Activated naive CD8-positive, alpha-beta T cell treated with anti-CD3 and anti-CD28 coated beads, Interleukin-2, amount 10 ng/mL, durations not matched to agents 7 days and 5 days (primary cell): ENCODE data around the gene PHF12. TPM values are rescaled to one million over a fixed set of nuclear protein-coding genes. Genes with fewer than 3 reads are reported as not detected.
"Not testable (repeated sequence)": the region's sequence is repeated elsewhere in the genome, so short reads cannot be mapped to it uniquely, and the experiment has no call there.

Source experiments
- ATAC-seq: fragments of 150-1000 bp; cut with Tn5 transposase; one replicate; pipeline ENCODE4 v1.10.0; 2021; ENCODE audit warnings: low read depth, moderate library complexity
- POLR2A ChIA-PET: fragments of 350-600 bp; sonication (Branson Sonifier 250); formaldehyde crosslinking; loops from one replicate; lab custom pipeline; 2021; ENCODE audit warnings: antibody characterized with exemption; lab: Charles Lee
- DNase-seq: peaks from one replicate; pipeline ENCODE4 v3.0.0; 2021
- H3K27ac Mint-ChIP-seq: one replicate; pipeline ENCODE4 v1.8.0; 2022; ENCODE audit warnings: mild to moderate bottlenecking, mixed read lengths
- H3K27me3 Mint-ChIP-seq: one replicate; pipeline ENCODE4 v1.8.0; 2022; ENCODE audit warnings: mild to moderate bottlenecking, moderate library complexity, mixed read lengths
- H3K36me3 Mint-ChIP-seq: one replicate; pipeline ENCODE4 v1.8.0; 2021; ENCODE audit warnings: mild to moderate bottlenecking, mixed read lengths
- H3K4me1 Mint-ChIP-seq: one replicate; pipeline ENCODE4 v1.8.0; 2021; ENCODE audit warnings: mixed read lengths
- H3K4me3 Mint-ChIP-seq: one replicate; pipeline ENCODE4 v1.8.0; 2022; ENCODE audit warnings: mild to moderate bottlenecking, moderate library complexity, mixed read lengths
- H3K9me3 Mint-ChIP-seq: one replicate; pipeline ENCODE4 v1.8.0; 2021; ENCODE audit warnings: mixed read lengths
- total RNA-seq, 2 experiments: library from RNA; stranded (reverse); gene quantifications; one replicate each; pipeline ENCODE4 v1.2.3, GENCODE V29; 2021

The PHF12 gene
- total RNA-seq, 2 experiments from 2014 or later: 98.6 to 99.9 TPM

GRCh38 chr17:28885951-28886350 is 65.4 kb downstream of the PHF12 start:
- POLR2A ChIA-PET: no interaction called here
- H3K4me3 Mint-ChIP-seq: no peak overlapping the region
- peaks cover 20% of the 10 kb centered on the region for H3K4me1 Mint-ChIP-seq
- no peaks in the 10 kb centered on the region for H3K27me3 Mint-ChIP-seq
- ATAC-seq (no peak), DNase-seq (no peak)
- H3K9me3 Mint-ChIP-seq: no peaks in the 10 kb centered on the region
- peaks cover 18% of the 10 kb centered on the region for H3K36me3 Mint-ChIP-seq
- no peak overlapping the region for H3K27ac Mint-ChIP-seq

DNA sequence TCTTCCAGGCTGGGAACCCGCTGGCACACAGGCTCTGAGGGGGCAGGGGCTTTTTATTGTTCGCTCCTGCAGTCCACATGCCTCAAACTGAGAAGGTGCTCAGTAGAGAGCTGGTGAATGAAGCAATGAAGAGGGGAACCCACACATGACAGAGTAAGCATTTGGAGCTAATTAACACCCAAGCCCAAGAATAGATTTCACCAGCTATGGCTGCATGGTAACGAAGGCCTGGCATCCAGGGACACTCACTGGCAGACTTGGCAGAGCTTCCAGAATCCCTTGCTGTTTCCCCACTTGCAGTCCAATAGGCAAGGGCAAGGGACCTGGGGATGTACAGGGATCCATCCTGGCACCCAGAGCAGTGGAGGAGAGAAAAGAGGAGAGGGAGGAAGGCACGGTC is 66.0 kb downstream of the PHF12 start:
- peaks cover 16% of the 10 kb centered on the region for H3K4me1 Mint-ChIP-seq
- DNase-seq (no peak), ATAC-seq (no peak)
- H3K27ac Mint-ChIP-seq: no peak overlapping the region
- POLR2A ChIA-PET: no interaction called here
- H3K4me3 Mint-ChIP-seq: no peak overlapping the region
- H3K36me3 Mint-ChIP-seq: peaks cover 16% of the 10 kb centered on the region
- H3K9me3 Mint-ChIP-seq: no peaks in the 10 kb centered on the region
- H3K27me3 Mint-ChIP-seq: no peaks in the 10 kb centered on the region

DNA sequence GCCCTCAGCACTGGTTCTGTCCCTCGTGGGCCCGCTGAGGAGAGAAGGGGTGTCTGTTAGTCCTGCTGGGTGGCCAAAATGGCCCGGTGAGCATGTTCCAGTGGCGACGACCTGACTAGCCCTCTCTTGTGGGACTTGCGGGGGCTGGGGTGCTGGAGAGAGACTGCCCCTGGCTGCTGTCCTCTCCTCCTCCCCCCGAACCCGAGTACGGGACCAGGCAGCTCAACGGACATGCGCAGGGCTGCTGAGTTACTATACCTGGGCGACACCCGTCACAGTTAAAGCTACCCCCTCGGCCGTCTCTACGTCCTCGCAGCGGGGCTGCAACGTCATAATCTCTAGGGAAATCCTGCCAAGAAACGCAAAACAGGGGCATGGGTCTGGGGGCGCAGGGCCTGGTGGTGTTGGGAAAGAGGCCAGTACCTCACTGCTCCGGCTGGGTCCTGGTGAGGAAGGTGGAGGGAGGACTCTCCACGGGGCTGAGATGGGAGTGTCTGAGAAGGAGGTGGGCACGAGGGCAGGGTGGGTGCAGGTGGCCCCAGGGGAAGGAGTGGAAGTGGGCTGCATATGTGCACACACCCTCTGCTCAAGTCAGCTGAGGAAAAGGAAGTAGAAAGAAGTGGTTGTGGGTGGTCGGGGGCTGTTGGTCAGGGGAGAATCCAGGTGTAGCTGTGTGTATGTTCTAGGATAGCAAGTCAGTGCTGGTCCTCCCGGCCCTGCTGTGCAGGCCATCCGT is 67.2 kb downstream of the PHF12 start:
- no peak overlapping the region for H3K27ac Mint-ChIP-seq
- no peaks in the 10 kb centered on the region for H3K9me3 Mint-ChIP-seq
- peaks cover 16% of the 10 kb centered on the region for H3K36me3 Mint-ChIP-seq
- peaks cover 10% of the 10 kb centered on the region for H3K4me1 Mint-ChIP-seq
- no peak for DNase-seq
- H3K27me3 Mint-ChIP-seq: no peaks in the 10 kb centered on the region
- H3K4me3 Mint-ChIP-seq: no peak overlapping the region
- no peak for ATAC-seq
- POLR2A ChIA-PET: no interaction called here

- Mint-ChIP-seq H3K36me3 (peaks cover 26% of the 10 kb centered on the region), H3K9me3 (no peaks in the 10 kb centered on the region), H3K4me1 (peaks cover 17% of the 10 kb centered on the region), H3K27ac (no peak overlapping the region), H3K4me3 (no peak overlapping the region), H3K27me3 (no peaks in the 10 kb centered on the region)
- DNase-seq: no peak
- POLR2A ChIA-PET: interaction anchor here (0.9 to 1.2 kb wide), 4 partner anchors 9 to 70 kb away, joined by 3 to 6 read pairs (median 4); no protein-coding TSS in a partner anchor
- ATAC-seq: no peak
Observed at GRCh38 chr17:28882154-28882895, 69.0 kb downstream of the PHF12 start.

DNA sequence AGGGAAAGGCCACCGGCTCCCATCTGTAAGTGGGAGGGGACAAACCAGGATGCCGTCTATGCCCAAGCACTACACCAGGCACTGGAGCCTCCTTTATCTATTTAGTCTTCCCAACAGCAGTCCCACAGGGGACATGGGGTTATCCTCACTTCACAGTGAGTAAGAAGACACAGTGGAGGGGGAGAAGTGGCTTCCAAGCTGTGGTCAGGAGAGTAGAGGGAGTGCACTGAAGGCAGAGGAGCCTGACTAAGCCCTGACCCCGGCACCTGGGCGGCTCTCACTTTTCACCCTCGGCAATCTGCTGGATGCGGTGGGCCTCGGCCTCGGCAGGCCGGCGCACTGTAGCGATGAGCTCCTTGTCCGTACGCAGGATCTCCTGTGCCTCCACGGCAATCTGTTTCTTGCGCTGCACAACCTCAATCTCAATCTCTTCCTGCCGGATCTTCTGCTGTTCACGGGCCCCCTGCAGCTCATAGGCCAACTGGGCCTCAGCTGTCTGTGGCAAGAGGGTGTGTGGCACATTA is 69.7 kb downstream of the PHF12 start:
- H3K36me3 Mint-ChIP-seq: peaks cover 26% of the 10 kb centered on the region
- no peaks in the 10 kb centered on the region for H3K9me3 Mint-ChIP-seq

GRCh38 chr17:28880572-28880945 is 70.8 kb downstream of the PHF12 start:
- H3K27ac Mint-ChIP-seq: no peak overlapping the region
- H3K4me1 Mint-ChIP-seq: peaks cover 14% of the 10 kb centered on the region
- no peaks in the 10 kb centered on the region for H3K9me3 Mint-ChIP-seq
- DNase-seq (no peak), ATAC-seq (no peak)
- H3K36me3 Mint-ChIP-seq: peaks cover 23% of the 10 kb centered on the region
- H3K4me3 Mint-ChIP-seq: no peak overlapping the region
- H3K27me3 Mint-ChIP-seq: no peaks in the 10 kb centered on the region
- POLR2A ChIA-PET: no interaction called here

More for the DNA sequence above, 69.7 kb downstream of the PHF12 start:
- Mint-ChIP-seq H3K4me3 (no peak overlapping the region), H3K4me1 (peaks cover 14% of the 10 kb centered on the region), H3K27ac (no peak overlapping the region), H3K27me3 (no peaks in the 10 kb centered on the region)
- DNase-seq: no peak
- ATAC-seq: no peak
- POLR2A ChIA-PET: interaction anchor here (0.5 to 1.2 kb wide), 4 partner anchors 10 to 13 kb away, joined by 4 to 6 read pairs (median 4); no protein-coding TSS in a partner anchor

- peaks cover 13% of the 10 kb centered on the region for H3K4me1 Mint-ChIP-seq
- H3K4me3 Mint-ChIP-seq: no peak overlapping the region
- POLR2A ChIA-PET: interaction anchor here (0.8 kb wide), 1 partner anchor 116 kb away, joined by 3 read pairs; no protein-coding TSS in a partner anchor
Observed at GRCh38 chr17:28879886-28880571, 71.3 kb downstream of the PHF12 start.

GRCh38 chr17:28878981-28879380 is 72.3 kb downstream of the PHF12 start:
- peak; percentile 46 for ATAC-seq
- Mint-ChIP-seq H3K4me3 (no peak overlapping the region), H3K27me3 (no peaks in the 10 kb centered on the region)

More at GRCh38 chr17:28879886-28880571, 71.3 kb downstream of the PHF12 start:
- H3K36me3 Mint-ChIP-seq: peaks cover 22% of the 10 kb centered on the region
- peak overlapping the region; percentile 12 for H3K27ac Mint-ChIP-seq
- no peaks in the 10 kb centered on the region for H3K9me3 Mint-ChIP-seq
- ATAC-seq (no peak), DNase-seq (no peak)
- H3K27me3 Mint-ChIP-seq: no peaks in the 10 kb centered on the region

DNA sequence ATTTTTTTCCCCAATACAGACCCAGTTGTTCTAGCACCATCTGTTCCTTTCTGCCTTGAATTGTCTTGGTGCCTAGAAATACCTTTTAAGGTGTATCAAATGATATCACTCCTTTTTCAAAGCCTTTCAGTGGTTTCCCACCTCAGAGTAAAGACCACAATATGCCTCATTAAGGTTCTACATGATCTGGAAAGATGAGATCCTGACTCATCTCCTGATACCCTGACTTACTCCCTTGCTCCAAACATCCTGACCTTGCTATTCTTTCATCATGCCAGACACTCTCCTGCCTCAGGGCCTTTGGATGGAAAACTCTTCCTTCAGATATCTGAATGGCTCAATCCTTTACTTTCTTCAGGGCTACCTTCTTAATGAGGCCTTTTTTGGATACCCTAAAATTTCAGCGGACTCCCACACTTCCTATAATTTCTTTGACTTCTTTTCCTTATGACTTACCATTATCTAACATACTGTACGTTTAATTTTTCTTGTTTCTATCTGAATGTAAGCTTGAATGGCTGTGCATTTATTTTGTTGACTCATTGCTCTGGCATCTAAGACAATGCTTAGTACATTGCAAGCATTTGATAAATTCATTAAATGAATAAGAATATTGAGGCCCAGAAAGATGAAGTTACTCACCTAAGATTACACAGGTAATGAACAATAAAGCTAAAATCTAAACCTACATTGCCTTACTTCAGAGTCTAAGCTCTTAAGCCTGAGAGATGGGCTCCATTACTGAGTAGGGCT is 73.0 kb downstream of the PHF12 start:
- Mint-ChIP-seq H3K9me3 (no peaks in the 10 kb centered on the region), H3K36me3 (peaks cover 15% of the 10 kb centered on the region), H3K4me3 (no peak overlapping the region), H3K27me3 (no peaks in the 10 kb centered on the region), H3K27ac (no peak overlapping the region), H3K4me1 (peaks cover 9% of the 10 kb centered on the region)
- POLR2A ChIA-PET: interaction anchor here (0.7 kb wide), 1 partner anchor 151 kb away, joined by 3 read pairs; no protein-coding TSS in a partner anchor
- DNase-seq (no peak), ATAC-seq (no peak)

More at GRCh38 chr17:28878981-28879380, 72.3 kb downstream of the PHF12 start:
- no peaks in the 10 kb centered on the region for H3K9me3 Mint-ChIP-seq
- no peak for DNase-seq
- peaks cover 9% of the 10 kb centered on the region for H3K4me1 Mint-ChIP-seq
- POLR2A ChIA-PET: interaction anchor here (0.8 kb wide), 1 partner anchor 115 kb away, joined by 3 read pairs; no protein-coding TSS in a partner anchor
- H3K36me3 Mint-ChIP-seq: peaks cover 15% of the 10 kb centered on the region
- H3K27ac Mint-ChIP-seq: no peak overlapping the region

- not testable (repeated sequence) for H3K4me3 Mint-ChIP-seq, H3K9me3 Mint-ChIP-seq, DNase-seq, ATAC-seq, H3K27ac Mint-ChIP-seq, H3K27me3 Mint-ChIP-seq
- H3K36me3 Mint-ChIP-seq: peaks cover 15% of the 10 kb centered on the region
- H3K4me1 Mint-ChIP-seq: peaks cover 14% of the 10 kb centered on the region
- POLR2A ChIA-PET: interaction anchor here (0.7 kb wide), 1 partner anchor 150 kb away, joined by 3 read pairs; no protein-coding TSS in a partner anchor
Observed at GRCh38 chr17:28877150-28877711, 74.1 kb downstream of the PHF12 start.

- no peaks in the 10 kb centered on the region for H3K9me3 Mint-ChIP-seq
- DNase-seq (no peak), ATAC-seq (no peak)
- no peak overlapping the region for H3K27ac Mint-ChIP-seq
- peaks cover 18% of the 10 kb centered on the region for H3K4me1 Mint-ChIP-seq
- no peak overlapping the region for H3K4me3 Mint-ChIP-seq
- no peaks in the 10 kb centered on the region for H3K27me3 Mint-ChIP-seq
- peaks cover 14% of the 10 kb centered on the region for H3K36me3 Mint-ChIP-seq
- POLR2A ChIA-PET: no interaction called here
Observed at GRCh38 chr17:28875848-28876550, 75.3 kb downstream of the PHF12 start.

DNA sequence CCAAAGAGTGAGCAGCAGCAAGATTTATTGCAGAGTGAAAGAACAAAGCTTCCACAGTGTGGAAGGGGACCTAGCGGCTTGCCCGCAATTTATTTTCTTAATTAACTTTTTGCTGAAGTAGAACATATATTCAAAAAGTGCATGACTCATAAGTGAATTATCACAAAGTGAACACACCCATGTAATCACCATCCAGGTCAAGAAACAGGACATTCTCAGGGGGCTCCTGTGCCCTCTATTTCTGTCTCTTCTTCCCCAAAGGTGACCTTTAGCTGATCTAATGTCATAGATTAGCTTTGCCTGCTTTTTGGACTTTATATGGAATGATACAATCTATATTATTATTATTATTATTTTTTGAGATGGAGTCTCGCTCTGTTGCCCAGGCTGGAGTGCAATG is 76.6 kb downstream of the PHF12 start:
- DNase-seq (no peak), ATAC-seq (no peak)
- Mint-ChIP-seq H3K27ac (no peak overlapping the region), H3K36me3 (peaks cover 13% of the 10 kb centered on the region), H3K4me3 (no peak overlapping the region), H3K4me1 (peaks cover 20% of the 10 kb centered on the region), H3K9me3 (no peaks in the 10 kb centered on the region), H3K27me3 (no peaks in the 10 kb centered on the region)
- POLR2A ChIA-PET: no interaction called here
